ENCODE data around the gene UTP11. TPM values are rescaled to one million over a fixed set of nuclear protein-coding genes. Genes with fewer than 3 reads are reported as not detected.

UTP11 gene
- total and polyA plus RNA-seq, 2 of the 8 experiments (the other 6 are each of a cell fraction or from before 2014, with no cell fraction given): 19.5 to 60.5 TPM

DNA sequence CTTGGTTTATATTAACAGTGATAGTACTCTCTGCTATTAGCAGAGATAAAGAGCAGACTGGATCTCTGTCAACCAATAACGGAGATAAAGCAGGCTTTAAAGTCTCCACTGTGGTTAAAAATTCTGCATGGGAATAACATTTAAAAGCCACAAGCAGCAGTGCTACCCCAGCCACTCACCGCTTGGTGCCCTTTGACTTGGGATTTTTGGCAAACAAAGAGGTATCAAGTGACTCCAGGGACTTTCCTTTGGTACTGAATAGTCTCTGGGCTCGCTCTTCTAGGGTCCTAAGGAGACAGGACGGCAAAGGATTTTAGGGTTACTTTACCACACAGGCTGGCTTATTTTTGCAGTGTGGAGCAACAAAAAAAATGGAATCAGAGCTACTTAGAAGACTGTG lies 34.0 kb upstream of the UTP11 start:
- TF ChIP-seq, protein P1, sequence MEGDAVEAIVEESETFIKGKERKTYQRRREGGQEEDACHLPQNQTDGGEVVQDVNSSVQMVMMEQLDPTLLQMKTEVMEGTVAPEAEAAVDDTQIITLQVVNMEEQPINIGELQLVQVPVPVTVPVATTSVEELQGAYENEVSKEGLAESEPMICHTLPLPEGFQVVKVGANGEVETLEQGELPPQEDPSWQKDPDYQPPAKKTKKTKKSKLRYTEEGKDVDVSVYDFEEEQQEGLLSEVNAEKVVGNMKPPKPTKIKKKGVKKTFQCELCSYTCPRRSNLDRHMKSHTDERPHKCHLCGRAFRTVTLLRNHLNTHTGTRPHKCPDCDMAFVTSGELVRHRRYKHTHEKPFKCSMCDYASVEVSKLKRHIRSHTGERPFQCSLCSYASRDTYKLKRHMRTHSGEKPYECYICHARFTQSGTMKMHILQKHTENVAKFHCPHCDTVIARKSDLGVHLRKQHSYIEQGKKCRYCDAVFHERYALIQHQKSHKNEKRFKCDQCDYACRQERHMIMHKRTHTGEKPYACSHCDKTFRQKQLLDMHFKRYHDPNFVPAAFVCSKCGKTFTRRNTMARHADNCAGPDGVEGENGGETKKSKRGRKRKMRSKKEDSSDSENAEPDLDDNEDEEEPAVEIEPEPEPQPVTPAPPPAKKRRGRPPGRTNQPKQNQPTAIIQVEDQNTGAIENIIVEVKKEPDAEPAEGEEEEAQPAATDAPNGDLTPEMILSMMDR (IDR thresholded peaks at IDR 0.05; ENCODE audit: control extremely low read depth in 1 of 3, insufficient read depth in 1 of 3, low read depth in 1 of 3, low read length in 3 of 3): no peak
- TF ChIP-seq SIN3A (conservative IDR thresholded peaks at IDR 0.05 in 1 of 2, IDR thresholded peaks at IDR 0.05 in 1 of 2; ENCODE audit: low read depth in 1 of 2, low read length in 2 of 2): no peak
- TF ChIP-seq MAFK (IDR thresholded peaks at IDR 0.05; ENCODE audit: low read depth, low read length): no peak
- no peak for TF ChIP-seq FOSL1 (IDR thresholded peaks at IDR 0.05; ENCODE audit: insufficient read depth, low read depth, low read length)
- no peak for TF ChIP-seq SIX5 (IDR thresholded peaks at IDR 0.05; ENCODE audit: low read depth, low read length)
- TF ChIP-seq, protein P2, sequence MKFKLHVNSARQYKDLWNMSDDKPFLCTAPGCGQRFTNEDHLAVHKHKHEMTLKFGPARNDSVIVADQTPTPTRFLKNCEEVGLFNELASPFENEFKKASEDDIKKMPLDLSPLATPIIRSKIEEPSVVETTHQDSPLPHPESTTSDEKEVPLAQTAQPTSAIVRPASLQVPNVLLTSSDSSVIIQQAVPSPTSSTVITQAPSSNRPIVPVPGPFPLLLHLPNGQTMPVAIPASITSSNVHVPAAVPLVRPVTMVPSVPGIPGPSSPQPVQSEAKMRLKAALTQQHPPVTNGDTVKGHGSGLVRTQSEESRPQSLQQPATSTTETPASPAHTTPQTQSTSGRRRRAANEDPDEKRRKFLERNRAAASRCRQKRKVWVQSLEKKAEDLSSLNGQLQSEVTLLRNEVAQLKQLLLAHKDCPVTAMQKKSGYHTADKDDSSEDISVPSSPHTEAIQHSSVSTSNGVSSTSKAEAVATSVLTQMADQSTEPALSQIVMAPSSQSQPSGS (IDR thresholded peaks at IDR 0.05; ENCODE audit: low read length): no peak
- no peak for TF ChIP-seq SRF (IDR thresholded peaks at IDR 0.05; ENCODE audit: low read depth, low read length)
- TF ChIP-seq TAF7 (optimal IDR thresholded peaks at IDR 0.05; ENCODE audit: borderline replicate concordance, low read depth, low read length): no peak
- TF ChIP-seq TAF1 (IDR thresholded peaks at IDR 0.05; ENCODE audit: low read depth, low read length): no peak
- TF ChIP-seq BRCA1 (IDR thresholded peaks at IDR 0.05; ENCODE audit: low read depth, low read length): no peak
- Histone ChIP-seq H4K91ac (replicated peaks; ENCODE audit: insufficient read length, low read length) (no peak overlapping the region), H3K4me1 (replicated peaks in 1 of 4; ENCODE audit: control insufficient read depth in 3 of 4, insufficient read depth in 4 of 4, low read length in 3 of 4) (no peaks in the 10 kb centered on the region), H3K27ac (ENCODE audit: low read depth, low read length) (no peak overlapping the region), H4K20me1 (replicated peaks in 1 of 2; ENCODE audit: control insufficient read depth in 1 of 2, insufficient read depth in 2 of 2, low read length in 2 of 2) (peaks cover 0 to 7% of the 10 kb centered on the region in 2 experiments), H2BK20ac (ENCODE audit: low read length) (no peak overlapping the region), H3K4me2 (ENCODE audit: insufficient read depth in 1 of 2, low read depth in 2 of 2, low read length in 2 of 2) (no peak overlapping the region), H2AK5ac (ENCODE audit: low read depth, low read length) (no peak overlapping the region), H4K8ac (ENCODE audit: extremely low read depth, insufficient read depth, low read length) (no peak overlapping the region), H3K4ac (replicated peaks; ENCODE audit: insufficient read length, low read depth, low read length) (no peak overlapping the region), H3K14ac (ENCODE audit: insufficient read length) (no peak overlapping the region), H3K56ac (replicated peaks; ENCODE audit: insufficient read length, low read depth, low read length) (no peak overlapping the region), H3K79me2 (ENCODE audit: control insufficient read depth in 1 of 2, insufficient read depth in 2 of 2, low read length in 2 of 2) (peaks cover 0 to 4% of the 10 kb centered on the region in 2 experiments; a peak in 1 of 4 replicates), H3K18ac (ENCODE audit: extremely low read depth, low read length) (no peak overlapping the region), H2BK12ac (ENCODE audit: low read depth, low read length) (no peak overlapping the region), H2BK120ac (replicated peaks; ENCODE audit: low read depth, low read length) (no peak overlapping the region), H3K4me3 (ENCODE audit: extremely low read depth in 1 of 4, insufficient read depth in 2 of 4, low read depth in 3 of 4, low read length in 4 of 4) (no peak overlapping the region), H2BK5ac (ENCODE audit: low read depth, low read length) (no peak overlapping the region), H2AFZ (ENCODE audit: low read length) (no peak overlapping the region), H4K5ac (ENCODE audit: insufficient read length, low read depth, low read length) (no peak overlapping the region), H3K36me3 (ENCODE audit: control insufficient read depth in 2 of 4, insufficient read depth in 4 of 4, low read length in 3 of 4) (peaks cover 26 to 88% (median 72%) of the 10 kb centered on the region in 4 experiments), H2BK15ac (ENCODE audit: low read length) (no peak overlapping the region), H3K79me1 (ENCODE audit: low read depth, low read length) (no peaks in the 10 kb centered on the region), H3K23me2 (ENCODE audit: low read depth, low read length) (no peaks in the 10 kb centered on the region), H3K9me3 (ENCODE audit: insufficient read depth in 2 of 2, low read depth in 1 of 2, low read length in 1 of 2) (no peaks in the 10 kb centered on the region), H3K9ac (replicated peaks in 1 of 4; ENCODE audit: extremely low read depth in 1 of 4, low read depth in 3 of 4, low read length in 3 of 4) (no peak overlapping the region), H3K23ac (ENCODE audit: insufficient read length) (no peak overlapping the region), H3K27me3 (replicated peaks in 1 of 4; ENCODE audit: control insufficient read depth in 3 of 4, extremely low read depth in 1 of 4, insufficient read depth in 3 of 4, low read length in 3 of 4) (no peaks in the 10 kb centered on the region)
- no peak for DNase-seq (ENCODE audit: low read depth in 1 of 2, low spot score in 2 of 2)
- POLR2A ChIA-PET (ENCODE audit: partially characterized antibody): interaction anchor here (0.6 to 1.5 kb wide), 4 partner anchors 15 to 179 kb away, joined by 3 read pairs; no protein-coding TSS in a partner anchor
- CTCF ChIA-PET (ENCODE audit: partially characterized antibody): interaction anchor here (0.6 to 1.5 kb wide), 6 partner anchors 9 to 90 kb away, joined by 3 to 6 read pairs (median 4); partner anchors contain the start of gene SF3A3
- no peak for FAIRE-seq
- 89% methylated on average over 4 of the region's 4 CpGs; no CpG with 5 or more reads in 1 of the 2 experiments for WGBS, 2 experiments (ENCODE audit: extremely low coverage in 1 of 2, insufficient coverage in 1 of 2, insufficient read length in 1 of 2, insufficient replicate concordance in 2 of 2, low coverage in 1 of 2, low lambda C conversion rate in 2 of 2, missing lambda C conversion rate in 1 of 2)
